HepG2 (cell line): ENCODE results near the gene DOK7. TPM values are rescaled to one million over a fixed set of nuclear protein-coding genes. Genes with fewer than 3 reads are reported as not detected.

Experiments
- ATAC-seq: fragments of 200-7000 bp; cut with Tn5 transposase; 3 replicates; pipeline ENCODE4 v1.9.1; 2020; ENCODE audit warnings: mild to moderate bottlenecking, moderate library complexity
- BruUV-seq: library from RNA; stranded (reverse); fragments of 400-500 nt; replicated peaks from 2 replicates; lab custom pipeline; 2021; lab: Mats Ljungman, UMichigan
- CTCF ChIA-PET: fragments of 300-600 bp; formaldehyde crosslinking; extraction: SDS; loops from one replicate; lab custom pipeline; 2021; ENCODE audit warnings: low total read pairs, inconsistent platforms, low intra/inter-chr PET ratio; lab: Yijun Ruan, JAX
- POLR2A ChIA-PET: fragments of 350-600 bp; sonication (Branson Sonifier 250); formaldehyde crosslinking; loops from one replicate; lab custom pipeline; 2020; ENCODE audit warnings: antibody characterized with exemption, inconsistent platforms; lab: Yijun Ruan, JAX
- DNase-seq: peaks from one replicate; pipeline ENCODE4 v3.0.0-alpha.2; 2015; ENCODE audit warnings: low spot score
- FAIRE-seq: peaks from 3 replicates; lab custom pipeline; 2011; peaks lifted over from hg19 to GRCh38; lab: Jason Lieb, UNC
- H2AFZ ChIP-seq: one replicate; pipeline ENCODE4 v1.6.1; 2011; ENCODE audit warnings: low read length, inconsistent platforms
- H3K27ac ChIP-seq: fragments of 300-600 bp; 3 replicates; pipeline ENCODE4 v1.8.0; 2011; ENCODE audit warnings: mixed run types, mild to moderate bottlenecking, mixed read lengths, low read length, inconsistent platforms; ENCODE audit not compliant: insufficient read depth; ENCODE audit errors: extremely low read length
- H3K27me3 ChIP-seq, 2 experiments: fragments of 200-600 bp in 1 of 2; 2 replicates in 1 of 2; 3 replicates in 1 of 2; pipeline versions ENCODE4 v1.6.0 to v1.8.0; 2011; ENCODE audit warnings: low read length in 2 of 2, mild to moderate bottlenecking in 2 of 2, moderate library complexity in 2 of 2, inconsistent platforms in 1 of 2; ENCODE audit not compliant: insufficient read depth in 2 of 2, control insufficient read depth in 1 of 2
- H3K36me3 ChIP-seq, 2 experiments: fragments of 200-600 bp in 1 of 2; replicated peaks in 1 of 2; 2 replicates in 1 of 2; 3 replicates in 1 of 2; pipeline versions ENCODE4 v1.5.1 to v1.8.0; 2011; ENCODE audit warnings: low read length in 2 of 2, inconsistent platforms in 1 of 2; ENCODE audit not compliant: insufficient read depth in 2 of 2, control insufficient read depth in 1 of 2
- H3K4me1 ChIP-seq: 2 replicates; pipeline ENCODE4 v1.5.1; 2012; ENCODE audit warnings: low read length, inconsistent platforms; ENCODE audit not compliant: insufficient read depth
- H3K4me2 ChIP-seq: 2 replicates; pipeline ENCODE4 v1.6.0; 2011; ENCODE audit warnings: low read depth, low read length, inconsistent platforms
- H3K4me3 ChIP-seq, 3 experiments: fragments of 200-600 bp in 1 of 3; sonication (generic), shearing (Covaris generic) in 1 of 3; replicated peaks in 1 of 3; 2 replicates each; pipeline ENCODE4 v1.5.1; 2011 to 2016; ENCODE audit warnings: low read length in 3 of 3, inconsistent platforms in 2 of 3, low read depth in 2 of 3, mild to moderate bottlenecking in 2 of 3, control low read depth in 1 of 3, mixed read lengths in 1 of 3; ENCODE audit not compliant: insufficient read depth in 1 of 3
- H3K79me2 ChIP-seq: one replicate; pipeline ENCODE4 v1.6.1; 2011; ENCODE audit warnings: low read length, inconsistent platforms; ENCODE audit not compliant: insufficient read depth
- H3K9ac ChIP-seq: 2 replicates; pipeline ENCODE4 v1.6.0; 2011; ENCODE audit warnings: mild to moderate bottlenecking, low read depth, low read length, inconsistent platforms; ENCODE audit not compliant: insufficient read depth
- H3K9me3 ChIP-seq: 2 replicates; pipeline ENCODE4 v1.5.1; 2012; ENCODE audit warnings: mild to moderate bottlenecking, low read length
- H4K20me1 ChIP-seq: 2 replicates; pipeline ENCODE4 v1.6.0; 2011; ENCODE audit warnings: inconsistent platforms, mild to moderate bottlenecking, low read length, moderate library complexity; ENCODE audit not compliant: insufficient read depth
- AKAP8 ChIP-seq: sonication (generic); formaldehyde crosslinking; IDR thresholded peaks from 2 replicates; pipeline ENCODE4 v1.5.1; 2020; ENCODE audit warnings: mild to moderate bottlenecking, missing genetic modification reagents
- BRD4 ChIP-seq: sonication (generic); formaldehyde crosslinking; IDR thresholded peaks from 2 replicates; pipeline ENCODE4 v1.4.0; 2020; ENCODE audit warnings: missing genetic modification reagents
- EP300 ChIP-seq, 3 experiments: sonication (generic) in 1 of 3; formaldehyde crosslinking in 1 of 3; IDR thresholded peaks; 2 replicates each; pipeline versions ENCODE4 v1.5.1 to v1.6.1; 2011 to 2020; ENCODE audit warnings: low read depth in 2 of 3, low read length in 2 of 3, borderline replicate concordance in 1 of 3, improper control_type of control experiment in 1 of 3, mild to moderate bottlenecking in 1 of 3, missing genetic modification reagents in 1 of 3, moderate library complexity in 1 of 3
- FIP1L1 ChIP-seq: fragments of 200-400 bp; formaldehyde crosslinking; IDR thresholded peaks from 2 replicates; pipeline ENCODE4 v1.6.1; 2018; ENCODE audit warnings: low read depth, mild to moderate bottlenecking, low read length, moderate library complexity, borderline replicate concordance; ENCODE audit not compliant: insufficient read depth
- HMG20B ChIP-seq: conservative IDR thresholded peaks from 2 replicates; pipeline ENCODE4 v1.6.1; 2016; ENCODE audit warnings: missing genetic modification reagents, missing compliant biosample characterization
- KLF12 ChIP-seq: sonication (generic); formaldehyde crosslinking; IDR thresholded peaks from 2 replicates; pipeline ENCODE4 v1.4.0; 2020; ENCODE audit warnings: missing genetic modification reagents, borderline replicate concordance
- MED13 ChIP-seq: sonication (generic); formaldehyde crosslinking; IDR thresholded peaks from 2 replicates; pipeline ENCODE4 v1.5.0; 2020; ENCODE audit warnings: missing genetic modification reagents
- MED8 ChIP-seq: sonication (generic); formaldehyde crosslinking; IDR thresholded peaks from 2 replicates; pipeline ENCODE4 v1.8.1; 2023; ENCODE audit warnings: mild to moderate bottlenecking, missing genetic modification reagents; ENCODE audit not compliant: insufficient replicate concordance
- NFKBIZ ChIP-seq: IDR thresholded peaks from 2 replicates; pipeline ENCODE4 v1.6.1; 2018; ENCODE audit warnings: missing genetic modification reagents, missing compliant biosample characterization
- RAD21 ChIP-seq: fragments of 450-650 bp; formaldehyde crosslinking; IDR thresholded peaks from 2 replicates; pipeline ENCODE4 v1.5.0; 2020; ENCODE audit warnings: mild to moderate bottlenecking
- RXRA ChIP-seq: sonication (generic); formaldehyde crosslinking; IDR thresholded peaks from 2 replicates; pipeline ENCODE4 v1.5.1; 2020; ENCODE audit warnings: missing genetic modification reagents
- RXRB ChIP-seq: IDR thresholded peaks from 2 replicates; pipeline ENCODE4 v1.6.1; 2016; ENCODE audit warnings: borderline replicate concordance, missing genetic modification reagents, missing compliant biosample characterization
- SIN3B ChIP-seq: fragments of 150-350 bp; IDR thresholded peaks from 2 replicates; pipeline ENCODE4 v1.6.1; 2014; ENCODE audit warnings: low read length
- TARDBP ChIP-seq: sonication (generic); formaldehyde crosslinking; IDR thresholded peaks from 2 replicates; pipeline ENCODE4 v1.8.0; 2022; ENCODE audit warnings: mild to moderate bottlenecking, missing genetic modification reagents
- WGBS: methylation state at CpG from one replicate; pipeline ENCODE4 v1.1.6; 2017; ENCODE audit warnings: low lambda C conversion rate; 5-methylcytosine and 5-hydroxymethylcytosine counted together
- in situ Hi-C: cut with HindIII; loops from 2 replicates; pipeline ENCODE4 v1.10.0; 2017; ENCODE audit warnings: low pct_unique_long_range_greater_than_20kb; ENCODE audit not compliant: extremely low pct_ligation_motif_present
- intact Hi-C: fragments of 100-400 bp; cut with micrococcal nuclease; formaldehyde crosslinking; loops from one replicate; pipeline ENCODE4 v1.10.0; 2022; ENCODE audit not compliant: unreplicated experiment
- polyA plus RNA-seq, 8 experiments: library from polyadenylated mRNA; depleted of rRNA in 3 of 8; stranded (reverse) in 7 of 8; unstranded in 1 of 8; fragments of >200 nt; fragmentation: Illumina TruSeq in 4 of 8; extraction: Trizol in 4 of 8; gene quantifications; 2 replicates each; pipeline versions ENCODE4 v1.2.1 to v1.2.3, GENCODE V29; 2011 to 2016; ENCODE audit warnings: low read depth in 4 of 8, missing spikeins in 1 of 8, mixed read lengths in 1 of 8; ENCODE audit not compliant: insufficient read depth in 1 of 8
- total RNA-seq, 5 experiments: library from RNA; depleted of rRNA; stranded (reverse); fragments of >200 nt; fragmentation: Illumina TruSeq; extraction: Trizol; gene quantifications; 2 replicates each; pipeline ENCODE4 v1.2.3, GENCODE V29; 2016; ENCODE audit warnings: low read depth in 1 of 5
- TF ChIP-seq, protein P1 (sequence below): sonication (generic); formaldehyde crosslinking; IDR thresholded peaks from 2 replicates; pipeline ENCODE4 v1.9.0; 2021; ENCODE audit warnings: missing genetic modification reagents, borderline replicate concordance
- TF ChIP-seq, protein P2 (sequence below): sonication (generic); formaldehyde crosslinking; IDR thresholded peaks from 2 replicates; pipeline ENCODE4 v1.8.0; 2022; ENCODE audit warnings: missing genetic modification reagents, low read depth, mild to moderate bottlenecking, borderline replicate concordance
- TF ChIP-seq, protein P3 (sequence below): sonication (generic); formaldehyde crosslinking; IDR thresholded peaks from 2 replicates; pipeline ENCODE4 v1.5.1; 2020; ENCODE audit warnings: missing genetic modification reagents, mild to moderate bottlenecking, borderline replicate concordance

DOK7 gene
- total and polyA plus RNA-seq, 2 of the 13 experiments (the other 11 are each of a cell fraction or from before 2014, with no cell fraction given): 0.03 to 0.07 TPM

DNA sequence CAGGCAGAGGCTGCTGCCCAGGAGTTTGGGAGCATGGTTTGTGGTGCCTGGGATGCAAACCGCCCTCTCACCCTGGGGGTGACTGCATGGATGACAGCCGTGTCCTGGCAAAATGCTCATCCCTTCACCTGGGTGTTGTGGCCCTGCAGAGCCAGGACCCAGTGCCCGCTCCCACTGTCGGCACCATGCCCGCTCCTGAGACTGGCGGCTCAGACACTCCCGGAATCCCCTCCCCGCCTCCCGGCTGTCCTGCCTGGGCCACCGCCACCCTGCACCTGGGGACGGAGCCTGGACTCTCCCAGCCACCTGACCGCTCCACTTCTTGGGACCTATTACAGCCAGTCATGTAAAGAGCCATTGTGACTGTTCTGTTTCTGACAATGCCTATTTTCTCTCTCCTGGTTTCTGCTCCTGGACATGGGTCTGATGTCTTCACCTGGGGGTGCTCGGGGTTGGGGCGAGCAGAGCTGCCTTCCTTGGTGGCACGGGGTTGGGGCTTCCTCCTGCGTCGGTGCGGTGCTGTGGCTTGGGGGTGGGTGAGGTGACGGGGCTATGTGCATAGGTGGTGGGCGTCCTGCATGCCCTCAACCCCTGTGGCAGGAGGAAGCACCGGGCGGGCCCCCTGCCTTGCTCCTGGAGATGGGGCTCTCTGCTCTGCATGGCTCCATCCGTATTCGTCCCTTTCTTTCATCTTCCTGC lies 38.2 kb downstream of the DOK7 start:
- H3K4me3 ChIP-seq: no peak overlapping the region
- DNase-seq (no peak), FAIRE-seq (no peak), ATAC-seq (no peak)
- no peak overlapping the region for H2AFZ ChIP-seq
- no peaks in the 10 kb centered on the region for H3K9me3 ChIP-seq
- TF ChIP-seq BRD4 (CRISPR knock-in tag) (no peak), TARDBP (CRISPR knock-in tag) (no peak), EP300 (IDR thresholded peaks at IDR 0.05; ENCODE audit: low read depth in 2 of 2, low read length in 2 of 2) (no peak), EP300 (CRISPR knock-in tag; IDR thresholded peaks at IDR 0.05; ENCODE audit: borderline replicate concordance) (no peak), MED8 (CRISPR knock-in tag) (no peak), SIN3B (no peak), KLF12 (no peak), AKAP8 (no peak), RAD21 (CRISPR knock-in tag) (no peak), MED13 (CRISPR knock-in tag) (no peak), NFKBIZ (CRISPR knock-in tag) (no peak), RXRA (CRISPR knock-in tag) (no peak), RXRB (CRISPR knock-in tag) (no peak), FIP1L1 (no peak), HMG20B (CRISPR knock-in tag) (no peak)
- TF ChIP-seq, protein P1, sequence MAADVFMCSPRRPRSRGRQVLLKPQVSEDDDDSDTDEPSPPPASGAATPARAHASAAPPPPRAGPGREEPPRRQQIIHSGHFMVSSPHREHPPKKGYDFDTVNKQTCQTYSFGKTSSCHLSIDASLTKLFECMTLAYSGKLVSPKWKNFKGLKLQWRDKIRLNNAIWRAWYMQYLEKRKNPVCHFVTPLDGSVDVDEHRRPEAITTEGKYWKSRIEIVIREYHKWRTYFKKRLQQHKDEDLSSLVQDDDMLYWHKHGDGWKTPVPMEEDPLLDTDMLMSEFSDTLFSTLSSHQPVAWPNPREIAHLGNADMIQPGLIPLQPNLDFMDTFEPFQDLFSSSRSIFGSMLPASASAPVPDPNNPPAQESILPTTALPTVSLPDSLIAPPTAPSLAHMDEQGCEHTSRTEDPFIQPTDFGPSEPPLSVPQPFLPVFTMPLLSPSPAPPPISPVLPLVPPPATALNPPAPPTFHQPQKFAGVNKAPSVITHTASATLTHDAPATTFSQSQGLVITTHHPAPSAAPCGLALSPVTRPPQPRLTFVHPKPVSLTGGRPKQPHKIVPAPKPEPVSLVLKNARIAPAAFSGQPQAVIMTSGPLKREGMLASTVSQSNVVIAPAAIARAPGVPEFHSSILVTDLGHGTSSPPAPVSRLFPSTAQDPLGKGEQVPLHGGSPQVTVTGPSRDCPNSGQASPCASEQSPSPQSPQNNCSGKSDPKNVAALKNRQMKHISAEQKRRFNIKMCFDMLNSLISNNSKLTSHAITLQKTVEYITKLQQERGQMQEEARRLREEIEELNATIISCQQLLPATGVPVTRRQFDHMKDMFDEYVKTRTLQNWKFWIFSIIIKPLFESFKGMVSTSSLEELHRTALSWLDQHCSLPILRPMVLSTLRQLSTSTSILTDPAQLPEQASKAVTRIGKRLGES: no peak
- TF ChIP-seq, protein P2, sequence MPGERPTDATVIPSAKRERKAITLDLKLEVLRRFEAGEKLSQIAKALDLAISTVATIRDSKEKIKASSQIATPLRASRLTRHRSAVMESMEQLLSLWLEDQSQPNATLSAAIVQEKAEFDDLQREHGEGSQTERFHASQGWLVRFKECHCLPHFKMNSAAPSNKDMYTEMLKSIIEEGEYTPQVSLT (CRISPR knock-in tag): no peak
- TF ChIP-seq, protein P3, sequence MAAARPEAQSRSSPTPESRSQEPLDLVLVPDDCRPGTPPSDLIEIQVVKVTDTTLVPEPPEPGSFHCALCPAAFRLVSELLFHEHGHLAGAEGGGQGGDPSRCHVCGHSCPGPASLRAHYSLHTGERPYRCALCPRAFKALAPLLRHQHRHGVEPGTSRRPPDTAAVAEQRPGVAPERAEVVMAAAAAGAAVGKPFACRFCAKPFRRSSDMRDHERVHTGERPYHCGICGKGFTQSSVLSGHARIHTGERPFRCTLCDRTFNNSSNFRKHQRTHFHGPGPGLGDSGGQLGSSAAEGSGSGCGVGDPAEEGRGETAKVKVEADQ (CRISPR knock-in tag): no peak
- H3K4me2 ChIP-seq: no peak overlapping the region
- H3K79me2 ChIP-seq: no peaks in the 10 kb centered on the region
- peaks cover 3% of the 10 kb centered on the region; the same call in 1 of the 2 replicates for H4K20me1 ChIP-seq
- H3K9ac ChIP-seq: no peak overlapping the region
- no TSS peak for BruUV-seq
- ChIA-PET POLR2A (no interaction called here), CTCF (no interaction called here)
- intact Hi-C loops: no loop called here
- whole genome bisulfite sequencing: 98% methylated on average over 12 of the region's 24 CpGs
- H3K27me3 ChIP-seq: no peaks in the 10 kb centered on the region
- peaks cover 5 to 26% of the 10 kb centered on the region in 2 experiments; a peak in 3 of 5 replicates for H3K36me3 ChIP-seq
- peaks cover 1% of the 10 kb centered on the region; the same call in 1 of the 2 replicates for H3K4me1 ChIP-seq
- in situ Hi-C loops: no loop called here
- H3K27ac ChIP-seq: no peak overlapping the region
